ENCODE measurements around the gene MOB2. TPM values are rescaled to one million over a fixed set of nuclear protein-coding genes. Genes with fewer than 3 reads are reported as not detected.

The MOB2 gene
- total RNA-seq, 2 experiments from 2014 or later, result 49.5 to 52.9 TPM

DNA sequence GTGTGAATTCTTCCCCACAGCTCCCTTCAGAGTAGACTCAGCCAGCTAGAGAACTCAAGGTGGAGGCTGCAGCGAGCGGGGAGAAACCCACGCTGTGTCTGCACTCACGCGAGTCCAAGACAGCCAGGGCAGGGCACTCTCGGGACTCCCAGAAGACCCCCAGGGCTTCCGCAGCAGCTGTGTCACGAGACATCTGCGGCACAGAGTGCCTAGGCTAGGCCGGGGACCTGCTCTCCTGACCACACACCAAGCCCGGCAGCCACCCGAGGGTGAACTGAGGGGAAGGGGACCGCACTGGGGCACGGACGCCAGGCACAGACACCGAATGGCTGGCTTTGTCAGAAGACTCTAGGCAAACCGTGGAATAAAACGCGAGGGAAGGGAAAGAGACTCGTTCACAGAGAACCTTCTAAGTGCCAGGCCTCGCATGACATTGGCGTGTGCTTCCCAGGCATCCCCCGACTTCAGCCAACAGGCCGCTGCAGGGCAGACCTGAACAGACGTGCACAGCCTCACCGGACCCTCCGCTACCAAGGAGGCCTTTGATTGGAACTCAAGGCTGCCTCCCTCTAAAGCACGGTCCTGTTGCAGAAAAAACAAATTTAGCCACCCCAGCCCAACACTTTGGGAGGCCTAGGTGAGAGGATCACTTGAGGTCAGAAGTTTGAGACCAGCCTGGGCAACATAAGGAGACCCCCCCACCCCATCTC, 18.2 kb upstream of the MOB2 start:
- no peak for DNase-seq
- H3K36me3 Mint-ChIP-seq (ENCODE audit: low read depth), result peaks cover 16% of the 10 kb centered on the region
- no peaks in the 10 kb centered on the region for H3K4me1 Mint-ChIP-seq
- peaks cover 9% of the 10 kb centered on the region for H3K9me3 Mint-ChIP-seq
- no peaks in the 10 kb centered on the region for H3K27me3 Mint-ChIP-seq
- H3K4me3 Mint-ChIP-seq, result no peak overlapping the region
- H3K27ac Mint-ChIP-seq, result no peak overlapping the region
- ChIA-PET POLR2A (no interaction called here), CTCF (interaction anchor here (0.6 kb wide), 1 partner anchor 735 kb away, joined by 3 read pairs; no protein-coding TSS in a partner anchor)

- H3K4me1 Mint-ChIP-seq, result no peaks in the 10 kb centered on the region
Measured at GRCh38 chr11:1504138-1504537, 17.6 kb upstream of the MOB2 start.

GRCh38 chr11:1503708-1504104, 17.1 kb upstream of the MOB2 start:
- peaks cover 14% of the 10 kb centered on the region for H3K9me3 Mint-ChIP-seq
- CTCF ChIA-PET, result no interaction called here
- POLR2A ChIA-PET, result no interaction called here

More at GRCh38 chr11:1504138-1504537, 17.6 kb upstream of the MOB2 start:
- Mint-ChIP-seq H3K27me3 (no peaks in the 10 kb centered on the region), H3K36me3 (ENCODE audit: low read depth) (peaks cover 19% of the 10 kb centered on the region), H3K9me3 (peaks cover 10% of the 10 kb centered on the region), H3K27ac (no peak overlapping the region), H3K4me3 (no peak overlapping the region)
- POLR2A ChIA-PET, result no interaction called here
- CTCF ChIA-PET, result interaction anchor here (0.6 kb wide), 1 partner anchor 736 kb away, joined by 3 read pairs; no protein-coding TSS in a partner anchor
- no peak for DNase-seq

DNA sequence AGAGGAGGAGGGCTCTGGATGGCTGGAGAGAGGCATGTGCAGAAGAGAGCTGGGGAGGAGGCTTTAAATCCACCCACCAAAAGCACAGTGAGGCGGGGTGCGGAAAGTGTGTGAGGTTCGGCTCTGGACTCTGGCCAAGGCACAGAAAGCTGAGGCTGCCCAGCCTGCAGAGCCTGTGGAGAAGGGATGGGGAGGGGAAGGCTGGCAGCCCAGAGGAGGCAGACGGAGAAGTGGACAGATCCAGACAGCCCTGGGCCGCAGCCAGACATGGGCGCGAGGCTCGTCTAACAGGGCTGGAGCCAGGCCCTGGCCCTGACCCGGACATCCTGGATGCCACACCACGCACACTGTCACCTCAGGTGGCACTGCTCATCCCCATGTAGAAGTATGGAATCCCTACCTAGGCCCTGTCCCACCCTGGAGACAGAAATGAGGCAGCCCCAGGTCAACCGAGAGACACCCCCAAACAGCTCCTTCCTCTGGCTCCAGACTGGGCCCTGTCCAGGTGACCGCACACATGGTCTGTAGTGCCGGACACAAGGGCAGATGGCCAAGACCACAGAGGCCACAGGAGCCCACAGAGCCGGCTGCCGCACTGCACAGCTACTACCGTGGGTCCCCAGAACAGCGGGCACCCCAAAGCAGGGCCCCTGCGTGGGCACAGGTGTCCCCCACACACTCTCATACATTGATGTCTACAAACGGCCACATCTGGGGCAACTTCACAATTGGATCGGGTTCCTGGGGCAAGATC, 16.6 kb upstream of the MOB2 start:
- no peak for DNase-seq
- Mint-ChIP-seq H3K4me3 (no peak overlapping the region), H3K27me3 (no peaks in the 10 kb centered on the region), H3K36me3 (ENCODE audit: low read depth) (peaks cover 29% of the 10 kb centered on the region), H3K4me1 (peaks cover 9% of the 10 kb centered on the region), H3K9me3 (peaks cover 14% of the 10 kb centered on the region), H3K27ac (no peak overlapping the region)
- ChIA-PET POLR2A (no interaction called here), CTCF (no interaction called here)

More at GRCh38 chr11:1503708-1504104, 17.1 kb upstream of the MOB2 start:
- no peak overlapping the region for H3K27ac Mint-ChIP-seq
- peaks cover 4% of the 10 kb centered on the region for H3K4me1 Mint-ChIP-seq
- peaks cover 23% of the 10 kb centered on the region for H3K36me3 Mint-ChIP-seq (ENCODE audit: low read depth)
- no peak overlapping the region for H3K4me3 Mint-ChIP-seq
- H3K27me3 Mint-ChIP-seq, result no peaks in the 10 kb centered on the region
- DNase-seq, result no peak

- DNase-seq, result no peak
- peaks cover 29% of the 10 kb centered on the region for H3K36me3 Mint-ChIP-seq (ENCODE audit: low read depth)
- ChIA-PET CTCF (no interaction called here), POLR2A (no interaction called here)
- no peak overlapping the region for H3K4me3 Mint-ChIP-seq
- peaks cover 14% of the 10 kb centered on the region for H3K9me3 Mint-ChIP-seq
- peaks cover 17% of the 10 kb centered on the region for H3K4me1 Mint-ChIP-seq
- no peak overlapping the region for H3K27ac Mint-ChIP-seq
- H3K27me3 Mint-ChIP-seq, result no peaks in the 10 kb centered on the region
Measured at GRCh38 chr11:1502168-1502953, 15.8 kb upstream of the MOB2 start.

DNA sequence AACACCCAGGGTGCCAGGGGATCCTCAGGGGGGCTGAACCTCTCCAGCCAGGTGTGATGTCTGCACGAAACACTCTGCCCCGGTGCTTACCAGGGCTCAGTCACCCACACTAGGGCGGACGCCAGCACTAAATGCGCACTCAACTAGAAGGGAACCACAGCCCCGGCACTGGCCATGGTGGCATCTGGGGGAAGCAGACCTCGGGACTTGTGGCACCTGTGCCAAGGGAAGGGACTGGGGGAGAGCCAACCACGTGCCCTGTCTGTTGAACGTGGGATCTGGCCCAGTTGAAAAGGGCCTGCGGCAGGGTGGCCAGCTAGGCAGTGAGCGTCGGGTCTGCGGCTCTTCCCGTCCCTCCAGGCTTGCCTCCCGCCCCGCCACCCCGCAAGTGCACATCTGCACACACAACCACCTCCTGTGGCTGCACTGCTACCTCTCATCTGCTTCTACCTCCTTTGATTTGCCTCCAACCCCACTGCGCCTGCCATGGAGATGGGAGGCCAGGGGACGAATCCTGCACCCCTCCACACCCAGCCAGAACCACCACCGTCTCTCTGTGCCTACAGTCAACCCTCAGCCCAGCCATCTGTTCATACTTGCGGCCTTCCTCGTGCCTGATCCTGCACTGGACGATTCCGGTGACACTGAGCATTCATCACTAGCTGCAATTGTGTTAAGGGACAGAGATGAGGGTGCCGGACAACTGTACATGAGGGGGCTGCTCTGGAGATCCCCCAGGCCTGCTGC, 15.0 kb upstream of the MOB2 start:
- POLR2A ChIA-PET, result no interaction called here
- H3K9me3 Mint-ChIP-seq, result peaks cover 14% of the 10 kb centered on the region
- CTCF ChIA-PET, result no interaction called here
- peaks cover 25% of the 10 kb centered on the region for H3K4me1 Mint-ChIP-seq
- no peak for DNase-seq
- H3K36me3 Mint-ChIP-seq (ENCODE audit: low read depth), result peaks cover 29% of the 10 kb centered on the region
- H3K4me3 Mint-ChIP-seq, result no peak overlapping the region
- H3K27me3 Mint-ChIP-seq, result no peaks in the 10 kb centered on the region
- H3K27ac Mint-ChIP-seq, result no peak overlapping the region

DNA sequence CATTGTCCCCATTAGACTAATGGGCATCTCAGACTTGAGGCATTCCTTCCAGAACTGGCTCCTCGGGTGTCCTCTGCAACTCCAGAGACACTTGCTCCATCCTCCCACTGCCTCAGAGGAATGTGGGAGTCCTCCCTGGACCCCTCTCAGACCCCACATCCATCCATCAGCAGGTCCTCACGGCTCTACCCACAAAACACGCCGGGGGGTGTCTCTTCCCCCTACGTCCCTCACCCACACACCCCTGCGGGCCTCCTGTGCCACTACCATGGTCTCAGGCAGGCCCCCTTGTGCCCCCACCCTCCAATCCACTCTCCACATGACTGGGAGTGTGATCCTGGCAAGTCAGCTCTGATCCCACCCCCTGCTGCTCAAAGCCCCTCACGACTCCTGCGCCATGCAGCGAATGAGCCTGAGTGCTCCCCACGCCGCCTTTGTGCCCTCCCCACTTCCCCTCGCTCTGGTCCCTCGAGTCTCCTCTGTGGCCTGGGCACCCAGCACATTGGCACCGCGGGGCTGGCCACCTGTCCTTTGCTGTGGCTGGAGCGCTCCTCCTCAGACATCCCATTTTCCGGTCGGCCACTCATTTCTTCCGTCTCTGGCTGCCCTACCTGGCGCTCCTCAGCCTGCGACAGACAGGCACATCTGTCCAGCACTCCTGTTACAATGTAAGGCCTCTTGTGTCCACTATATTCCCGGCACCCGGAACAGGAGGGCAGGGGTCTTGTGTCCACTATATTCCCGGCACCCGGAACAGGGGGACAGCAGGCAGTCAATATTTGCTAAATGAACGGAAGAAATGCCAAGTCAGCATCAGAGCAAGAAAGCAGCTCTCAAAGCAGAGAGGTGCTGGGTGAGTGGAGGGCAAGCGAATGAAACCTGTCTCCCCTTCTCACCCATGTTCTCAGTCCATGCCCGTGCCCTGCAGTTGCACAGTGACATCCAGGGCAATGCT, 14.2 kb upstream of the MOB2 start:
- Mint-ChIP-seq H3K27ac (no peak overlapping the region), H3K27me3 (no peaks in the 10 kb centered on the region), H3K4me3 (no peak overlapping the region), H3K4me1 (peaks cover 33% of the 10 kb centered on the region), H3K9me3 (peaks cover 14% of the 10 kb centered on the region), H3K36me3 (ENCODE audit: low read depth) (peaks cover 32% of the 10 kb centered on the region)
- DNase-seq, result no peak
- CTCF ChIA-PET, result no interaction called here
- POLR2A ChIA-PET, result no interaction called here

GRCh38 chr11:1499899-1500298, 13.3 kb upstream of the MOB2 start:
- no peak for DNase-seq
- H3K27ac Mint-ChIP-seq, result no peak overlapping the region
- peaks cover 14% of the 10 kb centered on the region for H3K9me3 Mint-ChIP-seq
- H3K27me3 Mint-ChIP-seq, result no peaks in the 10 kb centered on the region
- peaks cover 34% of the 10 kb centered on the region for H3K4me1 Mint-ChIP-seq
- H3K36me3 Mint-ChIP-seq (ENCODE audit: low read depth), result peaks cover 33% of the 10 kb centered on the region
- ChIA-PET POLR2A (no interaction called here), CTCF (no interaction called here)
- H3K4me3 Mint-ChIP-seq, result no peak overlapping the region

DNA sequence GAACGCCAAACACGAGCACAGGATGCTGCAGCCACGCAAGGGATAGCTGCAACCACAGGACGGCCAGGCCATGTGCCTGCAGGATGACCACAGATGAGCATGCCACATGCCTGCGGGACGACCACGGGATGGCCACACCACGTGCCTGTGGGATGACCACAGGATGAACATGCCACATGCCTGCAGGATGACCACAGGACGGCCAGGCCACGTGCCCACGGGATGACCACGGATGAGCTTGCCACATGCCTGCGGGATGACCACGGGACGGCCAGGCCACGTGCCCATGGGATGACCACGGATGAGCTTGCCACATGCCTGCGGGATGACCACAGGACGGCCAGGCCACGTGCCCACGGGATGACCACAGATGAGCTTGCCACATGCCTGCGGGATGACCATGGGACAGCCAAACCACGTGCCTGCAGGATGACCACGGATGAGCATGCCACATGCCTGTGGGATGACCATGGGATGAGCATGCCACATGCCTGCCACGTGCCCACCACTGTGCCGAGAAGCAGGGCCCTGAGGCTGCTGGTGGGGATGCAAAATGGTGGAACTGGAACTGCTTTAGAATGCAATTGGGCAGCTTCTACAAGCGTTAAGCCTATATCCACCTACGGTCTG, 12.8 kb upstream of the MOB2 start:
- no peak for DNase-seq
- Mint-ChIP-seq H3K4me1 (peaks cover 36% of the 10 kb centered on the region), H3K36me3 (ENCODE audit: low read depth) (peaks cover 33% of the 10 kb centered on the region), H3K4me3 (no peak overlapping the region), H3K9me3 (peaks cover 14% of the 10 kb centered on the region), H3K27ac (no peak overlapping the region), H3K27me3 (no peaks in the 10 kb centered on the region)
- ChIA-PET CTCF (no interaction called here), POLR2A (no interaction called here)

DNA sequence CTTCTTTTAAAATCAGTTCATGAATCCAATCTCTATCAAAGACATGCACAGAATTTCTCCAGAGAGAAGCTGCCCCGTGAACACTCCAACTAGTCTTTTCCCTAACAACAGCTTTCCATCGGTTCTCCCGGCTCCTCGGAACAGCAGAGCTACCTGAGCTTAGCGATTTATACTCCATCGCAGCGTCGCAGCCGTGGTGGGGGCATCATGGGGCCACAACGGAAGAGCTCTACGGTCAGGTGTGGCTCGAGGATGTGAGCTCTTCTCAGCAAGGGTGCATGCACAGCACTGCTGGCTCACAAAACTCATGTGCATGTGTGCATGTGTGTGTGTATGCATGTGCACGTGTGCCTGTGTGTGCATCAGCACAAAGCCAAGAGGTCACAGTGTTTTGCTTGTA, 11.7 kb upstream of the MOB2 start:
- no peak overlapping the region for H3K27ac Mint-ChIP-seq
- H3K36me3 Mint-ChIP-seq (ENCODE audit: low read depth), result peaks cover 33% of the 10 kb centered on the region
- H3K9me3 Mint-ChIP-seq, result peaks cover 14% of the 10 kb centered on the region
- no peak overlapping the region for H3K4me3 Mint-ChIP-seq
- H3K4me1 Mint-ChIP-seq, result peaks cover 40% of the 10 kb centered on the region
- ChIA-PET CTCF (no interaction called here), POLR2A (no interaction called here)
- no peaks in the 10 kb centered on the region for H3K27me3 Mint-ChIP-seq
- no peak for DNase-seq

GRCh38 chr11:1497600-1497999, 11.0 kb upstream of the MOB2 start:
- ChIA-PET CTCF (interaction anchor here (0.9 kb wide), 1 partner anchor 77 kb away, joined by 3 read pairs; no protein-coding TSS in a partner anchor), POLR2A (no interaction called here)
- peaks cover 14% of the 10 kb centered on the region for H3K9me3 Mint-ChIP-seq
- no peak for DNase-seq
- H3K4me1 Mint-ChIP-seq, result peaks cover 43% of the 10 kb centered on the region
- no peak overlapping the region for H3K27ac Mint-ChIP-seq
- H3K27me3 Mint-ChIP-seq, result no peaks in the 10 kb centered on the region
- no peak overlapping the region for H3K4me3 Mint-ChIP-seq
- peaks cover 33% of the 10 kb centered on the region for H3K36me3 Mint-ChIP-seq (ENCODE audit: low read depth)

DNA sequence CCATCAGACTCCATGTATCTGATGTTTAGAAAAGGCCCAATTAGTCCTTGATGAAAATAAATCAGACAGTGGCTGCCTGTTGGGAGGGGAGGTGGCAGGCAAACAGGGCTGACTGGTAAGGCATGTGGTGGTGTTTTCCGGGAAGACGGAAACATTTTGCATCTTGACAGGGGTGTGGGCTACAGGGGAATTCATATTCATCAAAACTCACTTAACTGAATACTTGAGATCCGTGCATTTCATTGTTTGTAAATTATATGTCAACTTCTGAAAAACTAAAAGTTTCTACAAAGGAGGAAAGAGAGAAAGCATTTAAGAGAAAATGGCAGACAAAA, 10.1 kb upstream of the MOB2 start:
- Mint-ChIP-seq H3K4me3 (no peak overlapping the region), H3K36me3 (ENCODE audit: low read depth) (peaks cover 32% of the 10 kb centered on the region), H3K9me3 (peaks cover 12% of the 10 kb centered on the region), H3K27ac (peak overlapping the region; percentile 21), H3K27me3 (no peaks in the 10 kb centered on the region), H3K4me1 (peaks cover 43% of the 10 kb centered on the region)
- ChIA-PET CTCF (no interaction called here), POLR2A (no interaction called here)
- no peak for DNase-seq
